Glutamatergic neuron (in vitro differentiated cells): ENCODE results near the gene EIF3A. TPM values are rescaled to one million over a fixed set of nuclear protein-coding genes. Genes with fewer than 3 reads are reported as not detected.

ENCODE experiments used
- DNase-seq: peaks from one replicate; pipeline ENCODE4 v3.0.0; 2022
- H3K27ac Mint-ChIP-seq: one replicate; pipeline ENCODE4 v1.8.0; 2020; ENCODE audit warnings: mild to moderate bottlenecking, mixed read lengths, inconsistent platforms; ENCODE audit not compliant: unreplicated experiment
- H3K27me3 Mint-ChIP-seq: one replicate; pipeline ENCODE4 v1.8.0; 2020; ENCODE audit warnings: mild to moderate bottlenecking, moderate library complexity, mixed read lengths, inconsistent platforms; ENCODE audit not compliant: unreplicated experiment
- H3K36me3 Mint-ChIP-seq: one replicate; pipeline ENCODE4 v1.8.0; 2020; ENCODE audit warnings: mild to moderate bottlenecking, mixed read lengths, inconsistent platforms; ENCODE audit not compliant: unreplicated experiment
- H3K4me1 Mint-ChIP-seq: one replicate; pipeline ENCODE4 v1.8.0; 2020; ENCODE audit warnings: mild to moderate bottlenecking, low read depth, mixed read lengths, inconsistent platforms; ENCODE audit not compliant: unreplicated experiment
- H3K4me3 Mint-ChIP-seq: one replicate; pipeline ENCODE4 v1.8.0; 2020; ENCODE audit warnings: mild to moderate bottlenecking, mixed read lengths, inconsistent platforms; ENCODE audit not compliant: unreplicated experiment
- H3K9me3 Mint-ChIP-seq: one replicate; pipeline ENCODE4 v1.8.0; 2020; ENCODE audit warnings: mild to moderate bottlenecking, moderate library complexity, mixed read lengths, inconsistent platforms; ENCODE audit not compliant: unreplicated experiment
- CTCF ChIP-seq: fragments of 200-600 bp; sonication (generic); IDR thresholded peaks from one replicate; pipeline ENCODE4 v1.5.0; 2021; ENCODE audit not compliant: partially characterized antibody, unreplicated experiment
- total RNA-seq: library from RNA; stranded (reverse); fragmentation: NEBNext Ultra II Directional; extraction: Animal tissue kit (Norgen Biotek cat#: 25700); gene quantifications from one replicate; pipeline ENCODE4 v1.2.1, GENCODE V29; 2021; ENCODE audit not compliant: unreplicated experiment

EIF3A gene
- total RNA-seq, 1 donor from 2014 or later, result 110 TPM

GRCh38 chr10:119006451-119007210 is 74.0 kb downstream of the EIF3A start:
- Mint-ChIP-seq H3K27me3 (no peaks in the 10 kb centered on the region), H3K4me1 (peaks cover 10% of the 10 kb centered on the region), H3K4me3 (no peak overlapping the region), H3K27ac (no peak overlapping the region), H3K36me3 (peaks cover 10% of the 10 kb centered on the region), H3K9me3 (peaks cover 9% of the 10 kb centered on the region)
- DNase-seq, result no peak
- no peak for TF ChIP-seq CTCF

- H3K4me1 Mint-ChIP-seq, result peaks cover 10% of the 10 kb centered on the region
- H3K27me3 Mint-ChIP-seq, result peaks cover 2% of the 10 kb centered on the region
- H3K36me3 Mint-ChIP-seq, result peaks cover 10% of the 10 kb centered on the region
- no peak for TF ChIP-seq CTCF
- no peak overlapping the region for H3K27ac Mint-ChIP-seq
- H3K9me3 Mint-ChIP-seq, result peaks cover 9% of the 10 kb centered on the region
- no peak for DNase-seq
- H3K4me3 Mint-ChIP-seq, result no peak overlapping the region
Measured at GRCh38 chr10:119005362-119006043, 75.1 kb downstream of the EIF3A start.

- DNase-seq, result no peak
- Mint-ChIP-seq H3K9me3 (peaks cover 9% of the 10 kb centered on the region), H3K4me3 (no peak overlapping the region), H3K36me3 (peaks cover 9% of the 10 kb centered on the region), H3K27me3 (peaks cover 2% of the 10 kb centered on the region), H3K27ac (no peak overlapping the region), H3K4me1 (peaks cover 10% of the 10 kb centered on the region)
- no peak for TF ChIP-seq CTCF
Measured at GRCh38 chr10:119003572-119004289, 76.9 kb downstream of the EIF3A start.

- no peak for TF ChIP-seq CTCF
- H3K9me3 Mint-ChIP-seq, result peaks cover 9% of the 10 kb centered on the region
- H3K4me1 Mint-ChIP-seq, result peaks cover 8% of the 10 kb centered on the region
- no peak overlapping the region for H3K27ac Mint-ChIP-seq
- no peak for DNase-seq
- H3K27me3 Mint-ChIP-seq, result peaks cover 2% of the 10 kb centered on the region
- H3K36me3 Mint-ChIP-seq, result peaks cover 5% of the 10 kb centered on the region
- H3K4me3 Mint-ChIP-seq, result no peak overlapping the region
Measured at GRCh38 chr10:119001717-119002500, 78.7 kb downstream of the EIF3A start.
